Neutrophil (primary cell): ENCODE measurements around the gene SOBP.

ENCODE experiments used
- H3K27ac ChIP-seq: fragments of 200-600 bp; sonication (generic); 2 replicates; pipeline ENCODE4 v1.5.1; 2016; ENCODE audit warnings: mild to moderate bottlenecking, moderate library complexity
- H3K27me3 ChIP-seq: fragments of 200-600 bp; sonication (generic); 2 replicates; pipeline ENCODE4 v1.6.0; 2016; ENCODE audit warnings: mild to moderate bottlenecking
- H3K36me3 ChIP-seq: fragments of 200-600 bp; sonication (generic); 2 replicates; pipeline ENCODE4 v1.5.1; 2017
- H3K4me1 ChIP-seq, 2 experiments: fragments of 200-600 bp in 1 of 2; sonication (generic) in 1 of 2; 1 replicate in 1 of 2; 2 replicates in 1 of 2; pipeline versions ENCODE4 v1.5.1 to v1.6.1; 2013 to 2016; ENCODE audit warnings: low read depth in 1 of 2, low read length in 1 of 2, mild to moderate bottlenecking in 1 of 2, moderate library complexity in 1 of 2; ENCODE audit not compliant: control insufficient read depth in 1 of 2, insufficient read depth in 1 of 2
- H3K4me3 ChIP-seq, 2 experiments: fragments of 200-600 bp in 1 of 2; sonication (generic) in 1 of 2; 1 replicate in 1 of 2; 2 replicates in 1 of 2; pipeline ENCODE4 v1.5.1; 2013 to 2016; ENCODE audit warnings: low read depth in 1 of 2, low read length in 1 of 2, mild to moderate bottlenecking in 1 of 2, moderate library complexity in 1 of 2
- H3K9me3 ChIP-seq: fragments of 200-600 bp; sonication (generic); 2 replicates; pipeline ENCODE4 v1.5.1; 2016
- TF ChIP-seq, protein P1 (sequence below): fragments of 200-600 bp; sonication (generic); IDR thresholded peaks from 2 replicates; pipeline ENCODE4 v1.5.1; 2016; ENCODE audit warnings: antibody characterized with exemption

Gene SOBP

DNA sequence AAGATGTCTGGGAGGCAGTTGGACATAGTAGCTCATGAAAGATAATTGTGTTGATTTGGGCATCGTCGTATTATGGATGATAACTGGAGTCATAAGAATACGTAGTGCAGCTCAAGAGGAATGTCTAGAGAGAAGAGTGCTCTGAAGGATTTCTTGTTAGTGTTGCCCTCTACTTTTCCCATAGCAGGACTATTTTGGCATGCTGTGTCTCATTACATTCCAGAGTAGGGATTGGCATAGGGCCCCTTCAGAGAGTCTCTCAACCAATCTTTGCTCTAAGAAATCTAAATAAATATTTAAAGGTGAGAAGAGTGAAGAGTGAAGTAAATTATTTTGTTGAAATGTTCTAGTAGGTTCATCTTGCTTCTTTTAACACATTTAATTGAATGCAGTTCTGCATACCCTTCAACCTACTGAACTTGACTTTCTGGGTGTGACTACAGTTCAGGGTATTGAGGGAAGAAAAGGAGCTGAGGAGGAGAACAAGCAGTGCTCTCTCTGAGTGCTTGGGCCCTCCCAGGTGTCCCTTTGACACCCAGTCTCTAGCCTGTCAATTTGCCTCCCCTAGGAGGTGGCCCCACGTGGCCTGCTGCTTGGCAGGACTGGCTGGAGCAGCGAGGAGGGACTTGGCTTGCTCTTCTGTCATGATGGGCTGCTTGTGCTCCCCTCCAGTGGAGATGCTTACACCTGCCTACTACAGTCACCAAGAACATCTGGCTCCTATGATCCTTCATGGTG, 33.3 kb downstream of the SOBP start:
- TF ChIP-seq, protein P1, sequence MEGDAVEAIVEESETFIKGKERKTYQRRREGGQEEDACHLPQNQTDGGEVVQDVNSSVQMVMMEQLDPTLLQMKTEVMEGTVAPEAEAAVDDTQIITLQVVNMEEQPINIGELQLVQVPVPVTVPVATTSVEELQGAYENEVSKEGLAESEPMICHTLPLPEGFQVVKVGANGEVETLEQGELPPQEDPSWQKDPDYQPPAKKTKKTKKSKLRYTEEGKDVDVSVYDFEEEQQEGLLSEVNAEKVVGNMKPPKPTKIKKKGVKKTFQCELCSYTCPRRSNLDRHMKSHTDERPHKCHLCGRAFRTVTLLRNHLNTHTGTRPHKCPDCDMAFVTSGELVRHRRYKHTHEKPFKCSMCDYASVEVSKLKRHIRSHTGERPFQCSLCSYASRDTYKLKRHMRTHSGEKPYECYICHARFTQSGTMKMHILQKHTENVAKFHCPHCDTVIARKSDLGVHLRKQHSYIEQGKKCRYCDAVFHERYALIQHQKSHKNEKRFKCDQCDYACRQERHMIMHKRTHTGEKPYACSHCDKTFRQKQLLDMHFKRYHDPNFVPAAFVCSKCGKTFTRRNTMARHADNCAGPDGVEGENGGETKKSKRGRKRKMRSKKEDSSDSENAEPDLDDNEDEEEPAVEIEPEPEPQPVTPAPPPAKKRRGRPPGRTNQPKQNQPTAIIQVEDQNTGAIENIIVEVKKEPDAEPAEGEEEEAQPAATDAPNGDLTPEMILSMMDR, result no peak

DNA sequence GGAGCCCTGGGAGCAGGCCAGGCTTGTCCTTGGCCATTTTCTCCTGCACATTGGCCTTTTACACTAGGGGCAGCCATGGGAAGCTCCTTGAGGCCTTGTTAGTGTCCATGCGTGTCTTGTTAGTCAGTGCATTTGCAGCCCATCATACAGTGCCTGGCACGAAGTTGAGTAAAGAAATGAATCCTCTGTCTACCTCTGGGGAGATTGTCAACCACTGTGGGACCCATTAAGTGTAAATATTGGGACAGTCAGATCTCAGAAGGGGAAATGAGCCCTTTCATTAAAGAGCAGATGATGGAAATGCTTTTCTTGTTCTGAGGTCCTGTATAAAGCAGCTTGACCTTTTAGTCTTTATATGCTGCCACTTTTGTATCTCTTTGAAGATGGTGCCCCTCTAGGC, 33.9 kb downstream of the SOBP start:
- Histone ChIP-seq H3K27ac (no peak overlapping the region), H3K36me3 (no peaks in the 10 kb centered on the region), H3K4me1 (no peaks in the 10 kb centered on the region), H3K9me3 (no peaks in the 10 kb centered on the region), H3K4me3 (no peak overlapping the region), H3K27me3 (peaks cover 32% of the 10 kb centered on the region)
- TF ChIP-seq, protein P1, result no peak

More for the DNA sequence above, 33.3 kb downstream of the SOBP start:
- no peak overlapping the region for H3K27ac ChIP-seq
- H3K9me3 ChIP-seq, result no peaks in the 10 kb centered on the region
- H3K4me3 ChIP-seq, result no peak overlapping the region
- peaks cover 32% of the 10 kb centered on the region for H3K27me3 ChIP-seq
- no peaks in the 10 kb centered on the region for H3K4me1 ChIP-seq
- H3K36me3 ChIP-seq, result no peaks in the 10 kb centered on the region

DNA sequence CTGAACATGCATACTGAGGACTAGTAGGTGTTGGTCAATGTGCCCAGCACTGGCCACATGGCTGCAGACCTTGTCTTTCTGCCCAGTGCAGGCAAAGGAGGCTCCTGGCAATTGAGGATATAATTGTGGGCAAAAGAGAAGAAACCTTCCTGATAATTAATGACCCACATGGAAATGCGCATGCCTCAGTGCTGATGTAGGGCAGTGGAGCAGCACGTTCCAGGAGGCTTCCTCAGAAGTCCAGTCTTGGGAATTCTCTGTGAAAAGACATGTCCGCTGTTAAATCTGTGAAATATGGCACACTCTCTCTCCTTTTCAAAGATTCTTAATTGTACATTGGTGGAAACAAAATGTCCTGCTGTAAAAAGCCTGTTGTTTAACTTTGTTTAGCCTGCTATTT, 34.7 kb downstream of the SOBP start:
- Histone ChIP-seq H3K4me1 (no peaks in the 10 kb centered on the region), H3K27me3 (peaks cover 28% of the 10 kb centered on the region), H3K36me3 (no peaks in the 10 kb centered on the region), H3K27ac (no peak overlapping the region), H3K4me3 (no peak overlapping the region), H3K9me3 (no peaks in the 10 kb centered on the region)
- TF ChIP-seq, protein P1, result no peak

DNA sequence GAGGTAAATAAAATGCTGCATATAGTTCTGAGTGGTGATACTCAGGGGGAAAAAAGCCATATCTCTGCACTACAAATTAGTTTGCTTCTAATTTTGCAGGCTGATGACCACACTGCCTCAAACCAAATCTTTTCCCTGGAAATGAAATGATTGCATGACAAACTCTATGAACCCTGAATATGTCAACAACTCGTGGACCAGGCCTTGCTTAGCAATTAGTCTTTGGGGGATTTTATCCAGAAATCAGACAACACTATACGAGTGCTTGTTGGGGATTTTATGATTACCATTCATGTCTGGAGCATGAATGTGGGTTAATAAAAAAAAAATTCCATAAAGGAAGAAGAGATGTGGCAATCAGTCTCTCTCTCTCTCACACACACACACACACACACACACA, 42.0 kb downstream of the SOBP start:
- H3K36me3 ChIP-seq, result no peaks in the 10 kb centered on the region
- TF ChIP-seq, protein P1, result no peak
- no peak overlapping the region for H3K27ac ChIP-seq

DNA sequence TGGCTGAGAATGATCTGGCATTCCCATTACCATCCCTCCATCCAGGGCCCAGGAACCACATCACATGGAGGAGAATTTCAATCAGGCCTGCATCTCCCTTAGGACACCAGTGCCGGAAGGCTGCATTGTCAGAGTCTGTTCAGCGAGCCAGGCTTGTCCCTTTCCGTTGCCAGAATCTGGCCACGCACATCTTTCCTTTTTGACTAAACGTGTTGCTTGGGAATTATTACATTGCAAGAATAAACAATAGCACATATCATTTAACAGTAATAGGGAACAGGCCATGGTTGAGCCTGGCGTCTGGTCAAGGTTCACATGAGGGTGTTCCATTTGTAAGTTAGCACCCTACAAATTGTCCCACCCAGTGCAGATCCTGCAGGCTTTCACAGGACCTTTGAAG, 42.8 kb downstream of the SOBP start:
- Histone ChIP-seq H3K27me3 (peaks cover 40% of the 10 kb centered on the region), H3K4me3 (no peak overlapping the region), H3K4me1 (no peaks in the 10 kb centered on the region), H3K9me3 (no peaks in the 10 kb centered on the region), H3K36me3 (no peaks in the 10 kb centered on the region), H3K27ac (no peak overlapping the region)
- TF ChIP-seq, protein P1, result no peak

More for the DNA sequence above, 42.0 kb downstream of the SOBP start:
- Histone ChIP-seq H3K4me3 (no peak overlapping the region), H3K9me3 (no peaks in the 10 kb centered on the region), H3K4me1 (no peaks in the 10 kb centered on the region), H3K27me3 (peaks cover 40% of the 10 kb centered on the region)
